ENCODE results near the gene SHE. TPM values are rescaled to one million over a fixed set of nuclear protein-coding genes. Genes with fewer than 3 reads are reported as not detected.
A peak's percentile ranks its signal among the peaks of the same experiment; 100 is the strongest.

The SHE gene
- total RNA-seq, 4 donors from 2014 or later, result 9.0 to 24.6 (median 18.0) TPM

- H3K36me3 ChIP-seq, result peaks cover 0 to 70% (median 8%) of the 10 kb centered on the region in 3 donors
- no peak for DNase-seq (ENCODE audit: low spot score in 2 of 2)
- H3K27me3 ChIP-seq, result no peaks in the 10 kb centered on the region
- peaks cover 0 to 33% (median 7%) of the 10 kb centered on the region in 4 donors for H3K4me1 ChIP-seq
- no peaks in the 10 kb centered on the region for H3K9me3 ChIP-seq
- H3K4me3 ChIP-seq, result no peak overlapping the region
- H3K27ac ChIP-seq, result no peak overlapping the region
- TF ChIP-seq CTCF (IDR thresholded peaks at IDR 0.05), result no peak
- no peak for TF ChIP-seq EP300 (IDR thresholded peaks at IDR 0.05)
- TF ChIP-seq POLR2A (IDR thresholded peaks at IDR 0.05), result no peak
These were observed 43.1 kb downstream of the SHE start for GRCh38 chr1:154459080-154459479.

GRCh38 chr1:154456631-154457030 lies 45.6 kb downstream of the SHE start:
- TF ChIP-seq EP300 (IDR thresholded peaks at IDR 0.05) (no peak), CTCF (IDR thresholded peaks at IDR 0.05) (no peak), POLR2A (IDR thresholded peaks at IDR 0.05) (no peak)
- peaks cover 0 to 27% (median 8%) of the 10 kb centered on the region in 4 donors for H3K4me1 ChIP-seq
- DNase-seq (ENCODE audit: low spot score in 2 of 2), result no peak
- H3K4me3 ChIP-seq, result no peak overlapping the region
- H3K27ac ChIP-seq, result no peak overlapping the region
- H3K9me3 ChIP-seq, result no peaks in the 10 kb centered on the region
- WGBS, 2 donors, result 84 to 92% methylated on average over 6 of the region's 6 CpGs
- peaks cover 0 to 91% (median 8%) of the 10 kb centered on the region in 3 donors for H3K36me3 ChIP-seq
- no peaks in the 10 kb centered on the region for H3K27me3 ChIP-seq

- peaks cover 0 to 93% (median 8%) of the 10 kb centered on the region in 3 donors for H3K36me3 ChIP-seq
- H3K4me1 ChIP-seq, result peaks cover 0 to 27% (median 8%) of the 10 kb centered on the region in 4 donors
- no peak for DNase-seq (ENCODE audit: low spot score in 2 of 2)
- WGBS, 2 donors, result 80 to 89% methylated on average over 5 of the region's 5 CpGs
- TF ChIP-seq CTCF (IDR thresholded peaks at IDR 0.05) (no peak), POLR2A (IDR thresholded peaks at IDR 0.05) (no peak), EP300 (IDR thresholded peaks at IDR 0.05) (no peak)
- H3K27me3 ChIP-seq, result no peaks in the 10 kb centered on the region
- H3K27ac ChIP-seq, result peak overlapping the region in 2 of 4 donors; percentile 11 to 55
- no peaks in the 10 kb centered on the region for H3K9me3 ChIP-seq
- no peak overlapping the region for H3K4me3 ChIP-seq
These were observed 47.7 kb downstream of the SHE start for GRCh38 chr1:154454386-154455120.

- WGBS, 2 donors, result 46 to 55% methylated on average over 5 of the region's 5 CpGs
- peaks cover 0 to 19% (median 8%) of the 10 kb centered on the region in 4 donors for H3K4me1 ChIP-seq
- H3K4me3 ChIP-seq, result no peak overlapping the region
- no peak for DNase-seq (ENCODE audit: low spot score in 2 of 2)
- no peaks in the 10 kb centered on the region for H3K9me3 ChIP-seq
- H3K27ac ChIP-seq, result peak overlapping the region in 2 of 4 donors; percentile 11 to 55
- peaks cover 0 to 92% (median 8%) of the 10 kb centered on the region in 3 donors for H3K36me3 ChIP-seq
- no peaks in the 10 kb centered on the region for H3K27me3 ChIP-seq
- TF ChIP-seq CTCF (IDR thresholded peaks at IDR 0.05) (no peak), POLR2A (IDR thresholded peaks at IDR 0.05) (no peak), EP300 (IDR thresholded peaks at IDR 0.05) (peak in 1 of 2 donors; percentile 25)
These were observed 48.4 kb downstream of the SHE start for GRCh38 chr1:154453574-154454352.

- no peaks in the 10 kb centered on the region for H3K27me3 ChIP-seq
- no peaks in the 10 kb centered on the region for H3K9me3 ChIP-seq
- 80 to 86% methylated on average over 5 of the region's 5 CpGs for WGBS, 2 donors
- H3K27ac ChIP-seq, result peak overlapping the region in 2 of 4 donors; percentile 11 to 55
- H3K4me3 ChIP-seq, result no peak overlapping the region
- no peak for DNase-seq (ENCODE audit: low spot score in 2 of 2)
- TF ChIP-seq POLR2A (IDR thresholded peaks at IDR 0.05), result no peak
- H3K4me1 ChIP-seq, result peaks cover 0 to 19% (median 8%) of the 10 kb centered on the region in 4 donors
- H3K36me3 ChIP-seq, result peaks cover 0 to 92% (median 9%) of the 10 kb centered on the region in 3 donors
These were observed 49.1 kb downstream of the SHE start for GRCh38 chr1:154453161-154453560.
